Smooth muscle cell of the umbilical artery (primary cell): ENCODE results near the gene VPS33B. TPM values are rescaled to one million over a fixed set of nuclear protein-coding genes. Genes with fewer than 3 reads are reported as not detected.

Experiments used
- total RNA-seq: library from RNA; depleted of rRNA; stranded (reverse); fragments of >200 nt; gene quantifications from 2 replicates; pipeline ENCODE4 v1.2.3, GENCODE V29; 2014

The VPS33B gene
- total RNA-seq: 16.3 and 18.0 TPM in 2 replicates

GRCh38 chr15:91022075-91022831, at the start of gene VPS33B:
TSS of gene VPS33B (minus strand) at chr15:91022594. CDS start at chr15:91022249, 345 bp downstream.

GRCh38 chr15:90994417-90995311, 27.7 kb downstream of the VPS33B start, which contains the start of gene PRC1:
TSS of gene PRC1 (minus strand) at chr15:90994535. CDS start at chr15:90994417, 118 bp downstream.

GRCh38 chr15:90954712-90955623, 67.4 kb downstream of the VPS33B start, which contains the start of gene RCCD1:
TSS of gene RCCD1 (plus strand) at chr15:90954884. CDS start at chr15:90956735, 1,851 bp downstream.

Other genes starting within 250 kb of the VPS33B start
- gene FURIN, start 154.0 kb downstream of the VPS33B start, total RNA-seq: 61.8 and 130 TPM in 2 replicates
- 15.4 and 27.4 TPM in 2 replicates for gene FES, start 138.1 kb downstream of the VPS33B start, total RNA-seq
- 13.7 and 27.2 TPM in 2 replicates for gene MAN2A2, start 119.3 kb downstream of the VPS33B start, total RNA-seq
- gene HDDC3, start 90.0 kb downstream of the VPS33B start, total RNA-seq: 11.6 and 12.2 TPM in 2 replicates
- 81.4 and 106 TPM in 2 replicates for gene UNC45A, start 87.3 kb downstream of the VPS33B start, total RNA-seq
- 11.3 and 15.0 TPM in 2 replicates for gene RCCD1, start 67.7 kb downstream of the VPS33B start, total RNA-seq
- gene PRC1, start 28.1 kb downstream of the VPS33B start, total RNA-seq: 8.9 and 109 TPM in 2 replicates
- under 0.01 TPM in 1 of 2 replicates, not detected in the other for gene SV2B, start 77.7 kb upstream of the VPS33B start, total RNA-seq